Ovary (tissue), 3 donors: ENCODE data around the gene NOL3.

Source experiments
- CTCF ChIP-seq, 3 donors: fragments of 450-650 bp in 2 of 3; fragments of 200-600 bp in 1 of 3; IDR thresholded peaks; one replicate each; pipeline versions ENCODE4 v1.5.1 to v1.8.0; 2016 to 2022; ENCODE audit warnings: antibody characterized with exemption in 3 of 3, mild to moderate bottlenecking in 1 of 3
- POLR2A ChIP-seq: fragments of 450-650 bp; IDR thresholded peaks from one replicate; pipeline ENCODE4 v1.6.1; 2017; ENCODE audit warnings: antibody characterized with exemption, mild to moderate bottlenecking, moderate library complexity
- donor health status: DM: no; HTN: no; CAD: no.

GRCh38 chr16:67128417-67128816, 41.9 kb upstream of the NOL3 start:
- TF ChIP-seq CTCF (IDR thresholded peaks at IDR 0.05), result no peak
- no peak for TF ChIP-seq POLR2A
